GM15510 (cell line): ENCODE results near the gene KLK1.

Experiments
- POLR2A ChIP-seq: IDR thresholded peaks from 3 replicates; pipeline ENCODE4 v1.6.1; 2011; ENCODE audit warnings: borderline replicate concordance; ENCODE audit not compliant: insufficient read length; ENCODE audit errors: extremely low read depth

Gene KLK1

GRCh38 chr19:50843205-50843604, 19.6 kb upstream of the KLK1 start:
- no peak for TF ChIP-seq POLR2A

GRCh38 chr19:50842130-50842529, 18.5 kb upstream of the KLK1 start:
- no peak for TF ChIP-seq POLR2A

GRCh38 chr19:50839712-50840655, 16.4 kb upstream of the KLK1 start:
- TF ChIP-seq POLR2A: no peak

GRCh38 chr19:50838239-50838638, 14.7 kb upstream of the KLK1 start:
- TF ChIP-seq POLR2A: no peak

- TF ChIP-seq POLR2A: no peak
These were observed 13.7 kb upstream of the KLK1 start for GRCh38 chr19:50837300-50837699.

- TF ChIP-seq POLR2A: no peak
These were observed 13.1 kb upstream of the KLK1 start for GRCh38 chr19:50836543-50837195.

GRCh38 chr19:50835785-50836542, 12.4 kb upstream of the KLK1 start:
- peak; percentile 88 for TF ChIP-seq POLR2A

GRCh38 chr19:50835103-50835784, 11.7 kb upstream of the KLK1 start:
- TF ChIP-seq POLR2A: no peak

- no peak for TF ChIP-seq POLR2A
These were observed 10.2 kb upstream of the KLK1 start for GRCh38 chr19:50833802-50834167.

GRCh38 chr19:50833117-50833801, 9.7 kb upstream of the KLK1 start, which contains the start of gene KLK15:
KLK15 (minus strand) TSS chr19:50833574; CDS start chr19:50831492, 2,082 bp downstream.
- TF ChIP-seq POLR2A: no peak

- TF ChIP-seq POLR2A: no peak
These were observed 9.1 kb upstream of the KLK1 start for GRCh38 chr19:50832666-50833065.

- TF ChIP-seq POLR2A: no peak
These were observed 7.4 kb upstream of the KLK1 start for GRCh38 chr19:50831026-50831396.

GRCh38 chr19:50830266-50831025, 6.9 kb upstream of the KLK1 start:
- TF ChIP-seq POLR2A: no peak
